GM19463 (cell line): ENCODE measurements around the gene ALG11.

Experiments
- ATAC-seq: cut with Tn5 transposase; IDR thresholded peaks from one replicate; pipeline ENCODE4 v1.9.1; 2021; ENCODE audit warnings: mild to moderate bottlenecking, moderate library complexity; ENCODE audit not compliant: unreplicated experiment

The ALG11 gene

DNA sequence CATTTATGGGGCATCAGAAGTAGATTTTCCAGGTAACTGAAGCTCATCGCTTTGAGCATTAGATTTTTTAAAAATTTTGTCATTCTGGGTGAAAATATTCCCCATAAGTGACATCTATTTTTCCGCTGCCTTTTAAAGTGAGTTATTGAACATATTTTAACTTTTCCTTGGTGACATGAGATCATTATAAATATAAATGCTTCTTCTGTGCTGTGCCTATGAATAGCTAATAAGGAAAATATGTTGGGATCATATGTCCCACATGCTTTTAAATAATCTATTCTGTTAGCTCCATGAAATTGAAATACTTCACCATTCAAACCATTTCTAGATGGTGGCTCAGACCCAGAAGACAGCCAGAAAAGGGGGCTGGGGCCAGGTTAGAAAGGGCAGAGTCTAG, 15.0 kb upstream of the ALG11 start:
- ATAC-seq = no peak

DNA sequence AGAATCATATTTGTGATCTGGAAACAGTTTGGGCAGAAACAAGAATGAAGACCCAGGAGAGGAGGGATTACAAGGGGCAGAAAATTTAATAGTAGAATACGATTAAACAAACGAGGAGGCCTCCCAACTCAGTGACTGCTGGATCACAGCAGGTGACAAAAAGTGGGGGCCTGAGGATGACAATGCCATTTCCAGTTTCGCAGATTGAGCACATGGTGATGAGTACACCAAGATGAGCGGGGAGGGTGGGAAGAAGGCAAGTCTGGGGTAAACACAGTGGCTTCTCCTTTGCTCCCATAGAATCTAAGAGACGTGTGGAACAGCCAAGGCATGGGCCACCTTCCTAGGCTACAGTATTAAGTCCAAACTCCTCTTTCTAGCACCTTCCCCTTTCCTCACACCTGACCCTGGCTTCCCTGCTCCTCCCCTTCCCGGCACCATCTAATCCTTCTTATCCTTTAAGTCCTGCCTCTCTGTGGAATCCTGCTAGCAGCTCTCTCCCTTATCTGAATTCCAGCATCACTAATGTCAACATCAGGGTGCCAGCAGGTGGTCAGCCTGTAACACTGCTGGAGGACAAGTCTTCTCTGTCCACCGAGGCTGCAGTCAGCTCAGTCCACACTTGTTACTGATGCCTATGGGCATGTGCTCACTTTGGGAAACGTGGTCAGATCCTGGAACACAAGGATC, 14.4 kb upstream of the ALG11 start:
- ATAC-seq = no peak

DNA sequence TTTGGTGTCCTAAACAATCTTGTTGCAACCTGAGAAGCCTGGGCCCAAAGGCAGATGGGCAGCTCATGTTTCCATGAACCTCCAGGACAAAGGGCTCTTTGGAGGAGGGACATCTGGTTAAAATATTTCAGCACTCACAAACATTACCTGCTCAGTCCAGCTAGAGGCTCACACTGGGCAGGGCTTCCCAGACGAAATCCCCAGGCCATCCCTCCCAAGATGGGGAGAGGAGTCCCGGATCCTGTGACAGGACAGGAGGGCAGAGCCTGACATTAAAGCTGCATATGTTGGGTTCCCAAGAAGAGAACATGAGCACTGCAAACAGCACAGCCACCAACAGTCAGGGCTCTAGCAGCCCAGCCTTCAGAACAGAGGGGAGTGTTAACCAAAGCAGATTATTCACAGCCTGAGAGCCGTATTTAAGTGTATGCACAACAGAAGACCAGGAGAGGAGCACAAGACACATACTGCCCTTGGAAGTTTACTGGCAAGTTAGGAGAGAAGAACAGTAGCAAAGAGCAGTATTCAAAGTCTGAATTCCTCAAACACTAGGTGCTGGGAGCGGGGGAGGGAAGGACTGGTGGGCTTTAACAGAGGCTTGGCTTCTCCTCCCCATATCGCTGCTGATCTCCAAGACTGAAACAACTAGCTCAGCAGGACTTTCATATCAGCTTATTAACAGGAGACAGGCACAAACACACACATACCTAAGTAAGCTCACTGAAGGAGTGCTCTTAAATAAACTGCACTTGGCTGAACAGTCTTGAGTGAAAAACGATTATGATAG, 13.3 kb upstream of the ALG11 start:
- no peak for ATAC-seq

DNA sequence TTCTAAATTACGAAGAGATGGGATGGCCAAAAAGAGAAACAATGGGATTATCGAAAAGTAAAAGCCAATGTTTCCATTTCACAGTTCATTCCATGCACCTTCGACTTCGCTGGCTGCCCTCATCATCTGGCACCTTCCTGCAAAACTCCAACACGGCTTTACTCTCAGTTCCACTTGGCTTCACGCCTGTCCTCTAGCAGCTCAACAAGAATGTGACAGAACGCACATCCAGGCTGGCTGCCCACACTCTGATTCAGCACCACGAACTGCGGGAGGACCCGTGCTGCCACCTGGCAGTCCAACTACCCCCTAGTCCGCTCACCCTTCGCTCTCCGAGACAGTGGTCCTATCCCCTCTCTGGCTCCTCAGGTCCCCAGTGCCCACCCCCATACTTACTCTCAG, 12.7 kb upstream of the ALG11 start:
- no peak for ATAC-seq

DNA sequence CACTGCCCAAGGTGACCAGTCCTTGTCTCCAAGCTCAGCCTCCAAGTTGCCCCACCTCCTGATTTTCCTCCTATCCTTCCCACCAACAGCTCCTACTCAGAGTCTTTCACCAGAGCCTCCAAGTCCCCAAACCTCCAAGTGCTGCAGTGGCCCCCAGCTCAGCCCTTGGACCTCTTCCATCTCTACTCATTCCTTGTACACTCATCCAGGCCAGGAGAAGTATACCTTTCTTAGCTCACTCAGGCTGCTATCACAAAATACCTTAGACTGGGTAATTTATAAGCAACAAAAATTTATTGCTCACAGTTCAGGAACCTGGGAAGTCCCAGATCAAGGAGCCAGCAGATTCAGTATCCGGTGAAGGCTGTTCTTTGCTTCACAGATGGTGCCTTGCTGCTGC, 12.3 kb upstream of the ALG11 start:
- no peak for ATAC-seq

DNA sequence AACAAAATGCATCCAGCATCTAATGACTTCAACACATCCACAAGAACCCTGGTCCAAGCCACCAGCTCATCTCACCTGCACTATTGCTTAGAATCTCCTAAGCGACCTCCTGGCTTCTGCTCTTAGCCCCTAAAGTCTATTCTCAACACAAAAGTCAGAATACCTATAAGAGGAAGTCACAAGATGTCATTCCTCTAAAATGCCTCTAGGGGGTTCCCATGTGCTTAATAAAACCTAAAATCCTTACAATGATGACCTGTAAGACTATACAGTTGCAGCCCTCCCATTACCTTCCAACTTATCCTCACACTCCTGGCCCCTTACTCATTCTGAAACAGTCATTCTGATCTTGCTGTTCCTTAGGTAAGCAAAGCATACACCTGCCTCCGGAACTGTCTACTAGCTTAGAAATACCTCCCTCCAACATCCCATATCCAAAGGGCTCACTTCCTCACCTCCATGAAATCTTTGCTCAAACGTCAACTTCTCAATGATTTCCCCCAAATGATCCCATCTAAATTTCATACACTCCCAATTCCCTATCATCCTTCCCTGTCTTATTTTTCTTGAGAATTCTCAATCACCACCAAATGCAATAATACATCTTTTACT, 11.0 kb upstream of the ALG11 start:
- ATAC-seq = peak; percentile 78

DNA sequence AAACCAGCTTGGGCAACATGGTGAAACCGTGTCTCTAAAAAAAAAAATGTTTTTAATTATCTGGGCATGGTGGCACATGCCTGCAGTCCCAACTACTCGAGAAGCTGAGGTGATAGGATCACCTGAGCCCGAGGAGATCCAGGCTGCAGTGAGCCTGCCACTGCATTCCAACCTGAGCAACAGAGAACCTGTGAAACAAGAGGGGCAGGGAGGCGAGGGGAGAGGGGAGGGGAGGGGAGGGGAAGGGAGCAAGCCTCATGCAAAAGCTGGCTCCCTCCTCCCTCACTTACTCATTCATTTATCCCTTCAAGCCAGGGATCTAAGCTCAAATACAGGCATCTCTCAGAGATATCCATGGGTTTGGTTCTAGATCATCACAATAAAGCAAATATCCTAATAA, 9.8 kb upstream of the ALG11 start:
- ATAC-seq = no peak

DNA sequence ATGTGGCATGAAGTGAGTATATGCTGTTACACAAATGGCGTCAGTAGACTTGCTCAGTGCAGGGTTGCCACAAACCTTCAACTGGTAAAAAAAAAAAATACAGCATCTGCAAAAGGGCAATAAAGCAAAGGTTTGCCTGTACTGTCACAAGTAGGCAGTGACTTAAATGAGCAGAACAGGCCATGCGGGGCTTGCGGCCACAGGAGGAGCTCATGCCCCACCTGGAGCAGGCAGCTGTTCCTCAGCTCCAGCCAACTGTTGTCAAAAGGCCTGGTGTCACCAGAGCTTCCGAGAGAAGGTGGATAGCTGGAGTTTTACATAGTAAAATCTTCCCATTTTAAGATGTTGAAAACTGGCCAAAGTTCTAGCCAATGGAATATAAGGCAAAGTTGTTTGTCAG, 8.7 kb upstream of the ALG11 start:
- no peak for ATAC-seq

DNA sequence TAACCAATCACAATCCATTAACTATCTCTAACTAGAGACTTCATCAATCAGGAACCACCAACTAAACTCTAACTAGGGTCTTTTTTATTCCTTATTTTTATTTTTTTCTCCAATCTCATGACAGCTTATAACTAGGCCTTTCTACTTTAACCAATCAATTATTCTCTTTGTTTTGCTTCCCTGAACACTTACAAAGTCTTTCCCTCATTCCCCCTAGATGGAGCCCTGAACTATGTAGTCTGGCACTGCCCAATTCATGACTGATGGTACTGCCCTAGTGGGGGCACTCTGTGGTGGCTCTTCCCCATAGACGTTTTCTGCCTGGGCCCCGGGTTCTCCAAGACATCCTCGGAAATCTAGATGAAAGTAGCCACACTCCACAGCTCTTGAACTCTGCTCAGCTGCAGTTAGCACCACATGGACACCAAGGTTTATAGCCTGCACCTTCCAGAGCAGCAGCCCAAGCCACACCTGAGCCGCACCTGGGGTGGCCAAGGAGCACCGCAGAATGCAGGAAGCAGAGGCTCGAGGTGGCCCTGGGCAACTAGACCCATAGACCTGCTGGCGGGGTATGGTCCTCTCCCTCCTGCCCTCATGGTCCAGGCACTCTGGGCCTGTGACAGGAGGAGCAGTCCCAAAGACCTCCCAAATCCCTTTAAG, 7.6 kb upstream of the ALG11 start:
- no peak for ATAC-seq

DNA sequence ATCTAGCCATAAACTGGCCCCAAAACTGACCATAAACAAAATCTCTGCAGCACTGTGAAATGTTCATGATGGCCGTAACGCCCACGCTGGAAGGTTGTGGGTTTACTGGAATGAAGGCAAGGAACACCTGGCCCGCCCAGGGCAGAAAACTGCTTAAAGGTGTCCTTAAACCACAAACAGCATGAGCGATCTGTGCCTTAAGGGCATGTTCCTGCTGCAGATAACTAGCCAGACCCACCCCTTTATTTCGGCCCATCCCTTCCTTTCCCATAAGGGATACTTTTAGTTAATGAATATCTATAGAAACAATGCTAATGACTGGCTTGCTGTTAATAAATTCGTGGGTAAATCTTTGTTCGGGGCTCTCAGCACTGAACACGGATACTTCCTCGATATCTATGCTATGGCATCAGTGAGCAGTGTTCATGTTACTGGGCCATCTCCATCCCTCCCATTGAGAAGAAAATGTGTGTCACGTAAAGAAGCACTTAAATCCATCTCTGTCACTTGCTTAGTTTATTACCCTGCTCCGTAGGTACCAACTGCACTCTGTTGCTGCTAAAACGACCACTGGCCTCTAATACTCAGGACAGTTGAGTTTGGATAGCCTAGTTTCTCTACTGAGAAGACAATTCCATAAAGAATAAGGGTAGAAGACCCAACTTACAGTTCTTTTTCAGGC, 6.2 kb upstream of the ALG11 start:
- ATAC-seq = no peak

DNA sequence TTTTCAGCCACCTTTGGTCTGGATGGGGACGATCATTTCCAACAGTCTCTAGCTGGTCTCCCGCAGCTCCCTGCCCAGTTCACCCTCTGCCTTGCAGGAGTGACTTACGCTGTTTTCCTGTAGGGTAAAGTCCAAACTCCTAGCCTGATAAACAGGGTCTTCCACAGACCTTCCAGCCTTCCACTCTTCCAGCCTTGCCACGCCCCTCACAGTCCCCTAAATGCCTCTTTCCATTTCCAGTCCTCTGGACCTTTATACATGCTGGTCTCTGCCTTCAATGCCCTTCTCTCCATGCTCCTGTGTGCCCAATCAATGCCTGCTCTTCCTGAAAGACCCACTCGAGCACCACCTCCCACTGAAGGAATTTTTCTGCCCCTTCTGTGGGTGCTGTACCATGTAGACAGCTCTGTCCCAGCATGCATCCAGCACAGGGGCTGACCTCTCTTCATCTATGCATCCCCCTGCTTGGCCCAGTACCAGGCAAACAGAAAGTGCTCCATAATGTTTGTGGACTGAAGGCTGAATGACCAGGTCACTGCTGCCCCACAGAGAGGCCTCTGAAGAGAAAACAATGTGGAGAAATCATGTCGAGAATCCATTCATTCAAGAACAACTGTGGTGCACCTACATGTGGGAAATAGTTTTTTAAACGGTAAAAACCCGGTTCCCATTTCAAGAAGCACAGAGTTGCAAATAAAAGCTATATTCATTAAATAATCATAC, 5.5 kb upstream of the ALG11 start:
- no peak for ATAC-seq

DNA sequence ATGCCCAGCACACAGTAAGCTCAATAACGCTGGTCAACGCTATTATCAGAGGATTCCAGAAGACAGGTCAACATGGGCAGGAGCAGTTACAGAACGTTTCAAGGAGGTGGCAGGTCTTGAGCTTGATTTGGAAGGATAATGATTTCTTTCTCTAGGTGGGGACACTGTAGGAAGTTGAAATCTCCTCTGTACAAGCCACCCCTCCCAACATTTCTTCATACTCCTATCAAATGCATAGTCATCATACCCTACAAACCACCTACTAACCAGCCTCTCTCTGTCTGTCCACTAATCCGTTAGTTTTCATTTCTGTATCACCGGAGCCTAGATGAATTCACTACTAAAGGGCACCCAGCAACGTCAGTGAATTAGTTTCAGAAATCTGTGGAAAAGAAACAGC, 2.3 kb upstream of the ALG11 start:
- no peak for ATAC-seq

DNA sequence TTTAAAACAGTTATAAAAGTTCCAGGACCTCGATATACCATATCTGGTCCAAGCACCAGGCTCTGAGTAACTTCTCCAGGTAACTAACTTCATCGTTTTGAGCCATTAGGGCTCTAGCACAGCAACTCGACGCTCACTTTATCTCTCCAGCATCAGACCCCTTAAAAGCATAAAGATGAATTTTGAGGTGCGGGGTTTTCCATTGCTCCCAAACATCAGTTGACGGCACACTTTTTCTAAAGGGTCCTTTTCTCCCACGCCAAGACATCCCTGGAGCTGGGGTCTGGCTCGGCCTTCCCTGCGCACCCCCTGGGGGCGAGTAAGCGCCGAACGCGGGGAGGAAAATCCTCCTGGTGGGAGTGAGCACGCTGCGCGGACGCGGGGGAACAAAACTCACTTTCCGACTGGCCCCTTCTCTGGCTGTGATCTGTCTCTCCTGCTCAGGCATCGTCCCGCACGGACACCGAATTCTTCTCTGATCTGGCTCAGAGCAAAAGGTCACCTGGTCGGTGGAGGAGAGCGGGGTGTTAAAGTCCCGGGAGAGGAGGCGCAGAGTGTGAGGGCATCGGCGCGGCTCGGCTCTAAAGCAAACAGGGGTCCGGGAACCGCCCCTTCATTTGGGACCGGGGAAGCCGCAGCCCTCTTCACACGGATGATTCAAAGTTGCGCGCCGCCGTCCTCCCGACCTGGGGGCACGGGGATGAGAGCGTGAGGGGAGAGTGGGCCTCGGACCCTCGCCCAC, 1.1 kb upstream of the ALG11 start, which contains the start of gene ATP7B:
Gene ATP7B (minus strand): TSS at position 561 of the 742 bp plus-strand sequence. CDS start 113 bp downstream, at position 448.
- ATAC-seq = no peak

DNA sequence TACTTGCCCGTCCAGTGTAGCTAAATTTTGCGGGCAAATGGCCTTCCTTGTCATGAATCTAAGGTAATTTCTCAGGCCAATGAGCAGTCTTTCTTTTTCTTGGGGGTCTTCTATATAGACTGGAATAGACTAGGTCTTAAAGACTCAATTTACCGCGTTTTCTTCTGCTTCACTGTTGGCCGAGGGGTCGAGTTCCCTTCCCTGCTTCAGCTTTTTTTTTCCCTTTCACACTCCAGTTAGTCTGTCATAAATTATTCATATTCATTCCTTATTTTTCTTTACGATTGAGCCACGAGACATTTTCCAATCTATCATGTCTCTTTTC, 276 bp downstream of the ALG11 start:
- ATAC-seq = no peak

DNA sequence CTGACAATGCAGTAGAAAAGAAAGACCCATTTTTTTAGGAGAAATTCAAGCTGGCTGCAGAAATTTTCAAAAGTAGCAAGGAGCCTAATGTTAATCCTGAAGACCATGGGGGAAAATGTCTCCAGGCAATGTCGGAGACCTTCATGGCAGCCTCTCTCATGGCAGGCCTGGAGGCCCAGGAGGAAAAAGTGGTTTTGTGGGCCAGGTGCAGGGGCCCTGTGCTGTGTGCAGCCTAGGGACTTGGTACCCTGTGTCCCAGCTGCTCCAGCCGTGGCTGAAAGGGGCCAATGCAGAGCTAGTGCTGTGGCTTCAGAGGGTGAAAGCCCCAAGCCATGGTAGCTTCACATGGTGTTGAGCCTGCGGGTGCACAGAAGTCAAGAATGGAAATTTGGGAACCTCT, 4.1 kb downstream of the ALG11 start:
- no peak for ATAC-seq

DNA sequence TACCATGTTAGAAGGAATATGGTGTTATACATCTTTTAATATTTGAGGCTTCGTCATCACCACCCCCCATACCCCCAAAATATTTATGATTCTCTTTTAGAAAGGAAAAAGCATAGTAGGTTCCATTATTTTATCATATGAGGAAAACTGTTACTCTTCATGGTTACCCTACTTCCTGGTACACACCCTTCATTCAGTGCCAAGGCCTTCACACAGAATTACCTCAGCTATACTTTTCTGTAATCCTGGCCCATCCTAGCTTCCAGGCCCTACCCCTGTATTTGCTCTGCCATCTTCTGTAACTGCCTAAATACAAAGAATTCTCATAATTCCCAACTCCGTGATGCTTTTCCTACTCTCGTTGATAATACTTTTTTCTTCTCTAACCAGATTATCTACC, 8.0 kb downstream of the ALG11 start:
- ATAC-seq = no peak

DNA sequence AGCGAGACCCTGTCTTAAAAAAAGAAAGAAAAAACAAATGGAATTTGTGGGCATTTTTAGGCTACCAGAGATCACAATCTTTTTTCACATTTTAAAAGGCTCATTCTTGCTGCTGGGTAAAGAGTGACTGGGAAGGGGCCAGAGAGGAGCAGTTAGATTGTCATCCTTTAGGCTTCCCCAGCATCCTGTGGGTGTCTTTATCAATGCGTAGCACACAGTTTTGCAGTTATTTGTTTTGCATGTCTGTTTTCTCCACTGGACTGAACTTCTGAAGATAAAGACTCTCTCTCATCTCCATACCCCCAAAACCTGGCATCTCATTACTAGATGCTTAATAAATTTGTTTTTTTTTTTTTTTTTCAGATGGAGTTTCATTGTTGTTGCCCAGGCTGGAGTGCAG, 10.2 kb downstream of the ALG11 start:
- ATAC-seq = no peak

DNA sequence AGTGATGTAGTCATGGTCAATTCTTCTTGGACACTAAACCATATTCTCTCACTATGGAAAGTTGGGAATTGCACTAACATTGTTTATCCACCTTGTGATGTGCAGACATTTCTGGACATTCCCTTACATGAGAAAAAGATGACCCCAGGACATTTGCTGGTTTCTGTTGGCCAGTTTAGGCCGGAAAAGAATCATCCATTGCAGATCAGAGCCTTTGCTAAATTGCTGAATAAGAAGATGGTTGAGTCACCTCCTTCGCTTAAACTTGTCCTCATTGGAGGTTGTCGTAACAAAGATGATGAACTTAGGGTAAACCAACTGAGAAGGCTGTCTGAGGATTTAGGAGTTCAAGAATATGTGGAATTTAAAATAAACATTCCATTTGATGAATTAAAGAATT, 12.3 kb downstream of the ALG11 start, which contains the start of gene UTP14C:
Gene UTP14C (plus strand): TSS at position 211 of the 400 bp plus-strand sequence. CDS start 4,114 bp downstream, outside the sequence.
- ATAC-seq = no peak

DNA sequence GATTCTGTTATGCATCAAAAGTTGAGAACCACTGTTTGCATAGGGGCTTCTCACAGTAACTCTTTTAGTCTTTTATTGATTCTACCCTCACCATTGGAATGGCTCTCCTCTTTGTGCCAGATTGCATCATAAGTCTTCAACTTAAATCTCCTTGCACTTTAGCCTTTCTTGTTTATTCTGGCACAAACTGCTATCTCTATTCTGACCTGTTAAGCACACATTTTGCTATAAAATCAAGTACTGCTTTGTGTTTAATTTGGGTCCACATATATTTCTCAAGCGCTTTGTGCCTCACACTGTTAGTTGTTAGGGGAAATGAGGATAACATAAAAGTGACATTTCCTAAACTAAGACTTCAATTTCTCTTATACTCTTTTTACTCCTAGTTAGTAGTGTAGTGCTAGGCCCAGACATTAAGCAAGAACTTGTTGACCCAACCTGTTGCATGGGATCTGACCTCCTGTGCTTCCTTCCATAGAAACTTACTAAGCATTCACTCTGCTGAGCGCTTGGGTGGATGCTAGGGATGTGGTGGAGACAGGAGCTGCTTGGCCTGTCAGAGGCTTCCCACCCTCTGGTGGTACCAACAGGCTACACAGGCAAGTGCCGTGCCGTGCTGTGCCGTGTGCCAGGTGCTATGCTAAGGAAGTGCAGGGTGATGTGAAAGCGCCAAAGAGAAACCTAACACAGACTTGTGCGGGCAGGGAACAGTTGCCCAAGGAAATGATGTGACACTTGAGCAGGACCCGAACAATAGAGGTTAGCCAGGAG, 13.5 kb downstream of the ALG11 start:
- ATAC-seq = no peak
